Muscle layer of colon (tissue), 2 donors: Measurements from ENCODE around the gene IGFBP5.

Experiments
- H3K27ac ChIP-seq: one replicate; pipeline ENCODE4 v1.7.0; 2013; ENCODE audit warnings: low read depth, mild to moderate bottlenecking, low read length, moderate library complexity
- H3K27me3 ChIP-seq, 2 donors: one replicate each; pipeline ENCODE4 v1.7.0; 2013; ENCODE audit warnings: low read length in 2 of 2, mild to moderate bottlenecking in 2 of 2; ENCODE audit not compliant: insufficient read depth in 2 of 2, control insufficient read depth in 1 of 2
- H3K36me3 ChIP-seq: one replicate; pipeline ENCODE4 v1.7.0; 2013; ENCODE audit warnings: mild to moderate bottlenecking, low read length; ENCODE audit not compliant: insufficient read depth
- H3K4me1 ChIP-seq: one replicate; pipeline ENCODE4 v1.7.0; 2013; ENCODE audit warnings: mild to moderate bottlenecking, low read length; ENCODE audit not compliant: insufficient read depth
- H3K4me3 ChIP-seq, 2 donors: one replicate each; pipeline ENCODE4 v1.7.0; 2013; ENCODE audit warnings: low read length in 2 of 2, low read depth in 1 of 2, mild to moderate bottlenecking in 1 of 2, moderate library complexity in 1 of 2
- H3K9ac ChIP-seq: one replicate; pipeline ENCODE4 v1.7.0; 2013; ENCODE audit warnings: low read length
- H3K9me3 ChIP-seq: one replicate; pipeline ENCODE4 v1.7.0; 2013; ENCODE audit warnings: mild to moderate bottlenecking, low read length
- donor health status: abdominal sarcoma.
- donor health status: Adenocarcinoma of cecum.

The IGFBP5 gene

GRCh38 chr2:216731465-216731864 is 36.1 kb upstream of the IGFBP5 start:
- no peaks in the 10 kb centered on the region for H3K9me3 ChIP-seq
- H3K4me3 ChIP-seq, result no peak overlapping the region
- no peak overlapping the region for H3K27ac ChIP-seq
- H3K36me3 ChIP-seq, result no peaks in the 10 kb centered on the region
- no peaks in the 10 kb centered on the region for H3K27me3 ChIP-seq
- peaks cover 39% of the 10 kb centered on the region for H3K4me1 ChIP-seq
- H3K9ac ChIP-seq, result no peak overlapping the region

- Histone ChIP-seq H3K27ac (no peak overlapping the region), H3K9ac (no peak overlapping the region), H3K36me3 (no peaks in the 10 kb centered on the region), H3K27me3 (no peaks in the 10 kb centered on the region), H3K4me3 (no peak overlapping the region), H3K9me3 (no peaks in the 10 kb centered on the region), H3K4me1 (peaks cover 33% of the 10 kb centered on the region)
These were observed 35.5 kb upstream of the IGFBP5 start for GRCh38 chr2:216730871-216731270.

DNA sequence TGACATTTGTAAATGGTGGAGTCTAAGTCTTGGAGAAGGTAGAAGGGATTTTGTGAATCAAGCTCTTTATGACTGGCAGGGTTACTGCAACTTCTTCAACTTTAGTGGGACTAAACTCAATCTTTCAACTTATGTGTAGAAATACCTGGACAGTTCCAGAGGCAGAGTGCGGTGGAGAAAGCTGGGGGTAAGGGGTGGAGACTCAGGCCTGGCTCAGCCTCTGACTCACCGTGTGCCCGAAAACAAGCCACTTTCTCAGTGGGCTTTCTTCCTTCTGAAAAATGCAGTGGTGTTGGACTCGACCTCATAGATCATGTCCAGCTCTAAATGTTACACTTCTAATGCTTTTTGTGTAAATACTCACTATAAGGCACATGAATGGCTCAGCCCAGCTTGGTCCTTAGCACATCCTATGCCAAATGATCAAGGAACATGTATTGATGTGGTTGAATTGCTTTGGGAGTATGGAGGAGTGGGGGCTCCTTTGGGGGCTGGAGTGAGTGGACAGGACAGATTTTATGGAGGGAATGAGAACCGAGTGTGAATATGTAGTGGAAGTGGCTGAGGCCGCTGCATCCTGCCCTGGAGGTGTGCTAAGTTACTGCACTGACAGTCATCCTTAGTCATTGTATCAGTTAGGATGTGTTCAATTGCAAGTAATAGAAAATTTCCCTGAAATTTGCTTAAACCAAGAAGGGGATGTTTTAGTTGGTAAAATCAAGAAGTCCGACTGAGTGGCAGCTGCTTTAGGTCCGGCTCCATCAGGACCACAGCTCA is 32.2 kb upstream of the IGFBP5 start:
- Histone ChIP-seq H3K4me3 (no peak overlapping the region), H3K36me3 (no peaks in the 10 kb centered on the region), H3K27ac (no peak overlapping the region), H3K9me3 (no peaks in the 10 kb centered on the region), H3K27me3 (no peaks in the 10 kb centered on the region), H3K4me1 (peaks cover 4% of the 10 kb centered on the region), H3K9ac (no peak overlapping the region)

- Histone ChIP-seq H3K27ac (no peak overlapping the region), H3K4me3 (no peak overlapping the region), H3K9me3 (no peaks in the 10 kb centered on the region), H3K9ac (no peak overlapping the region), H3K27me3 (no peaks in the 10 kb centered on the region), H3K36me3 (no peaks in the 10 kb centered on the region), H3K4me1 (peaks cover 13% of the 10 kb centered on the region)
These were observed 28.8 kb upstream of the IGFBP5 start for GRCh38 chr2:216724190-216724589.

- Histone ChIP-seq H3K9me3 (no peaks in the 10 kb centered on the region), H3K4me1 (peaks cover 30% of the 10 kb centered on the region), H3K4me3 (no peak overlapping the region), H3K27ac (no peak overlapping the region), H3K9ac (no peak overlapping the region), H3K36me3 (no peaks in the 10 kb centered on the region), H3K27me3 (no peaks in the 10 kb centered on the region)
These were observed 25.8 kb upstream of the IGFBP5 start for GRCh38 chr2:216721141-216721540.

DNA sequence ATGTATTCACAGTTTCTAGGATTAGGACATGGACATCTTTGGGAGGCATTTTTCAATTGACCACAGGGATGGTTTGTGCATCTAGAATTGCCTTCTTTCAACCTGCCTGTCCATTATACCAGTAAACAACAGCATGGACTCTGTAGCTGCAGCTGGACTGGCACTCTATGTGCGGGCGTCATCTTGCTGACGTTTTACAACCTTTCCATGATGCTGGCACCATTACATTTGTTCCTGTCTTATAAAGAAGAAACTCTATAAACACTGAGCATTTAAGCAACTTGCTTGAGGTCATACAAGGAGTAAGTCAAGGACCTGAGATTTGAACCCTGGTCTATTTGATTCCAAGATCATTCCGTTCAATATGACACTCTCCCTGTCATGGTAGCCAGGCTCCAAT is 25.4 kb upstream of the IGFBP5 start:
- no peak overlapping the region for H3K4me3 ChIP-seq
- H3K9ac ChIP-seq, result no peak overlapping the region
- H3K27ac ChIP-seq, result no peak overlapping the region
- peaks cover 35% of the 10 kb centered on the region for H3K4me1 ChIP-seq
- H3K27me3 ChIP-seq, result no peaks in the 10 kb centered on the region
- H3K9me3 ChIP-seq, result no peaks in the 10 kb centered on the region
- H3K36me3 ChIP-seq, result no peaks in the 10 kb centered on the region

DNA sequence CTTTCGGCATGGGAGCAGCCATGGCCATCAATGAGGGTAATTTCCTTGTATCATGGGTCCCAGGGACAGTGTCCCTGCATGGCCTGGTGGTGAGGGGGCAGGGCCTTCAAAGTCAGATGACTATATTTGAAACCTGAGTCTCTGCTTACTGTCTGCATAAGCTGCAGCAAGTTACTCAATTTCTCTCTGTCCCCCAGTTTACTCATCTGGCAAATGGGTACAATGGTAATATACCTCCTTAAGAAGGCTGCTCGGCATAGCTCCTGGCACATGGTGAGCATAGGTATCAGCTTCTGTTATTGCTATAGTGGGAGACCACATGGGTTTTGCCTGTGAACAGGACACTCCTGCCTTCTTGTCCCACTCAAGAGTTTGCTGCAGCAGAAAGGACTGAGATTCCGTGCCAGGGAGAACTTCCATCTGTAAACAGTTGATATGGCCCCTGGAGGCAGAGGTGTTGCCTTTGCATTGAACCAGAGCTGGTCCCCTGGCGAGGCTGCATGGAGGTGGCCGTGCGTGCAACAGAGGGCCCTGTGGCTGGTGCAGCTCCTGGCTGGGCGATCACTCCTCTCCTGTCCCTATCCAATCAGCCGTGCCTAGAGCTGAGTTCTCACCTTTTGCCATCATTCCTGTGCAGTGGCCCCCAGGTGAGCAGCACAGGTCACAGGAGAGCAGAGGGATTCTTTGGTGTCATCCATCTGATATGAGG is 22.7 kb upstream of the IGFBP5 start:
- H3K4me1 ChIP-seq, result peaks cover 56% of the 10 kb centered on the region
- no peaks in the 10 kb centered on the region for H3K27me3 ChIP-seq
- H3K9ac ChIP-seq, result no peak overlapping the region
- H3K27ac ChIP-seq, result peak overlapping the region; percentile 35
- H3K36me3 ChIP-seq, result no peaks in the 10 kb centered on the region
- no peaks in the 10 kb centered on the region for H3K9me3 ChIP-seq
- H3K4me3 ChIP-seq, result no peak overlapping the region

- H3K9ac ChIP-seq, result no peak overlapping the region
- H3K4me1 ChIP-seq, result peaks cover 55% of the 10 kb centered on the region
- H3K27ac ChIP-seq, result peak overlapping the region; percentile 35
- no peaks in the 10 kb centered on the region for H3K27me3 ChIP-seq
- H3K9me3 ChIP-seq, result no peaks in the 10 kb centered on the region
- H3K36me3 ChIP-seq, result no peaks in the 10 kb centered on the region
- H3K4me3 ChIP-seq, result no peak overlapping the region
These were observed 22.1 kb upstream of the IGFBP5 start for GRCh38 chr2:216717491-216717901.

DNA sequence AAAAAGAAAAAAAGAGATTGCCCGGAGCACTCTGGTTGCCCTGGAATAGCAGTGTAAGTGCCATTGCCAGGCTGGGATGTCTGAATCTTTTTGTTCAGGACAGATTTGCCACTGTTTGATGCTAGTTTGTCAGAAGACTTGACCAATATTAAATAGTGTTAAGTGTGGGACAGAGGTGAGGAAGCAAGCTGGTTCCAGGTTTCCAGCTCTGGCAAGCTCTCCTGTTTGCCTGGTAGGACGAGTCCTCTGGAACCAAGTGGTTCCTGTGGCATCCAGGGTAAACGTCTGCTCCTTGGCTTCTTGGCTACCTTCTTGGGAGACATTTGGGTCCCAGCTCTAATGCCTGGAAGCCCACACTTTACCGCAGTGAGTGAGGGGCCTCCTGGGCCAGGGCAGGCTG is 20.8 kb upstream of the IGFBP5 start:
- H3K4me1 ChIP-seq, result peaks cover 59% of the 10 kb centered on the region
- H3K27ac ChIP-seq, result no peak overlapping the region
- H3K4me3 ChIP-seq, result no peak overlapping the region

DNA sequence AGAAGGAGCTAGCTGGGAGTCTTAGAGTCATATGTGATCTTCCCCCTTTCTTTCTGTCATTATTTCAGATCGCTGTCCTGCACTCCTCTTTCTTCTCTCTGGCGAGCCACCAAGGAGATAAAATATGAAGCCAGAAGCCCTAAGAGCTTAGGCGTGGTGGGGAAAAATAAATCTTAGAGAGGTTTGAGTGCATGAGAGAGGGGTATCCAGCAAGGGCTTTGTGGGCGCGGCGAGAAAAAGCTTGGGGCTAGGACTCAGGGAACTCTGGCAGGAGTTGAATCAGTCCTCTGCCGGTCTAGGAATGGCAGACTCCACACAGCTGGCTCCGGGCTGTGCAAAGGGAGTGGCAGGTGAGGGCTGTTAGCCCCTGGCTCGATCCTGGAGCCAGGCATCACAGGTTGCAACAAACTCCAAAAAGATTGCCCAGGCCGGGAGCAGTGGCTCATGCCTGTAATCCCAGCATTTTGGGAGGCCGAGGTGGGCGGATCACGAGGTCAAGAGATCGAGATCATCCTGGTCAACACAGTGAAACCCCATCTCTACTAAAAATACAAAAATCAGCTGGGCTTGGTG is 20.1 kb upstream of the IGFBP5 start:
- no peak overlapping the region for H3K27ac ChIP-seq

More for the DNA sequence above, 20.8 kb upstream of the IGFBP5 start:
- H3K9ac ChIP-seq, result no peak overlapping the region
- no peaks in the 10 kb centered on the region for H3K36me3 ChIP-seq
- no peaks in the 10 kb centered on the region for H3K27me3 ChIP-seq
- H3K9me3 ChIP-seq, result no peaks in the 10 kb centered on the region

GRCh38 chr2:216714376-216714775 is 19.0 kb upstream of the IGFBP5 start:
- Histone ChIP-seq H3K4me3 (no peak overlapping the region), H3K9me3 (no peaks in the 10 kb centered on the region), H3K27me3 (no peaks in the 10 kb centered on the region), H3K9ac (no peak overlapping the region), H3K4me1 (peaks cover 65% of the 10 kb centered on the region), H3K36me3 (no peaks in the 10 kb centered on the region), H3K27ac (no peak overlapping the region)

More for the DNA sequence above, 20.1 kb upstream of the IGFBP5 start:
- no peak overlapping the region for H3K9ac ChIP-seq
- H3K4me3 ChIP-seq, result no peak overlapping the region
- H3K36me3 ChIP-seq, result no peaks in the 10 kb centered on the region
- H3K4me1 ChIP-seq, result peaks cover 62% of the 10 kb centered on the region
- no peaks in the 10 kb centered on the region for H3K9me3 ChIP-seq
- H3K27me3 ChIP-seq, result no peaks in the 10 kb centered on the region
